Endothelial cell of umbilical vein (primary cell): ENCODE results near the gene SNAPC2.

Source experiments
- CTCF ChIP-seq, 2 donors: IDR thresholded peaks; 1 replicate in 1 of 2; 2 replicates in 1 of 2; pipeline ENCODE4 v1.5.1; 2011; ENCODE audit warnings: low read length in 2 of 2, mild to moderate bottlenecking in 2 of 2, moderate library complexity in 2 of 2, control low read depth in 1 of 2, inconsistent platforms in 1 of 2, low read depth in 1 of 2; ENCODE audit not compliant: insufficient read depth in 1 of 2; ENCODE audit errors: extremely low read depth in 1 of 2
- EZH2 ChIP-seq: IDR thresholded peaks from 2 replicates; pipeline ENCODE4 v1.6.1; 2012; ENCODE audit warnings: borderline replicate concordance, low read depth, mild to moderate bottlenecking, moderate library complexity, low read length, inconsistent platforms; ENCODE audit not compliant: severe bottlenecking
- FOS ChIP-seq: IDR thresholded peaks from 2 replicates; pipeline ENCODE4 v1.6.1; 2011; ENCODE audit warnings: mild to moderate bottlenecking, low read length, moderate library complexity, borderline replicate concordance; ENCODE audit not compliant: insufficient read depth
- JUN ChIP-seq: IDR thresholded peaks from 2 replicates; pipeline ENCODE4 v1.6.1; 2011; ENCODE audit warnings: borderline replicate concordance, low read depth; ENCODE audit not compliant: insufficient read length, insufficient read depth
- MYC ChIP-seq: IDR thresholded peaks from one replicate; pipeline ENCODE4 v1.6.1; 2011; ENCODE audit warnings: mild to moderate bottlenecking, low read depth, low read length
- POLR2A ChIP-seq: IDR thresholded peaks from 2 replicates; pipeline ENCODE4 v1.6.1; 2012; ENCODE audit warnings: low read depth, mild to moderate bottlenecking, control low read depth, low read length
- POLR2AphosphoS5 ChIP-seq: IDR thresholded peaks from 2 replicates; pipeline ENCODE4 v1.6.1; 2012; ENCODE audit warnings: low read depth, mild to moderate bottlenecking, control low read depth, low read length, moderate library complexity; ENCODE audit not compliant: insufficient read depth
- TF ChIP-seq, protein P1 (sequence below): IDR thresholded peaks from 2 replicates; pipeline ENCODE4 v1.6.1; 2011; ENCODE audit not compliant: insufficient read depth, insufficient read length

DNA sequence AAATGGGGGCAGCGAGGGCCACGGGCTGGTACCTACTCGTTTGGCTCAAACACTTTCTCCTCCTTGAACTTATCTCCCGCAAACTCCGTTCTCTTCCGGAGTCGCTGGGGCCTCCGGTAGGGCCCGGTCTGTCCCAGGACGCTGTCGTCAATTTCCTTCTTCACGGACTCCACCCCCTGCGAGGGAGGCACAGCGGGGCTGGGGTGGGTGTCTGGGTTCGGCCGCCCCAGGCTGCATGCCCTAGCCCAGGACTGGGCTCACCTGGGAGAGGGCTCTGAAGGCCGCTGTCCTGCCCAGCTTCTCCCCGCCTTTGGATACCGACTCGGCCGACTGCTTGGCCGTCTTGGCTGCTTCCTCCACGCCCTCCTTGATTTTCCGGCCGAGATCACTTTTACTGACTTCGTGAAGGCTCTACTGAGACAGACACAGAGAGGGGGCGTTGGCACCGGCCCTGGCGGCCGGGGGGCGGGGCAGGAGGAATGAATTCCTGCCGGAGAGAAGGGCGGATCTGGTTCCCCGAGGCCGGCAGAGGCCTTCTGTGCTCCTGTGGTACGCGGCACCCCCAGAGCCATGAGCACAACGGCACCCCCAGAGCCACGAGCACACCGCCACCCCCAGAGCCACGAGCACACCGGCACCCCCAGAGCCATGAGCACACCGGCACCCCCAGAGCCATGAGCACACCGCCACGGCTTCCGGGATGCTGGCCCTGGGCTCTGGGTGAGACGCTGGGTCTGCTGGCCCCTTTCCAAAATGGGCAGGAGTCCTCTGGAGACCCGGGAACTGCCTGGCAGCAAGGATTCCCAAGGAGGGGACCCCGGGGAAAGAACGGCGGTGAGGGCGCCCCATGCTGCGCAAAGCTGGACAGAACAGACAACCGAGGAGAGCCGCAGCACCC lies 13.9 kb downstream of the SNAPC2 start:
- TF ChIP-seq CTCF (IDR thresholded peaks at IDR 0.05; ENCODE audit: extremely low read depth in 1 of 2, insufficient read depth in 1 of 2, low read depth in 1 of 2, low read length in 2 of 2) (no peak), POLR2A (no peak), POLR2AphosphoS5 (no peak), EZH2 (no peak), MYC (no peak), FOS (no peak), JUN (no peak)
- TF ChIP-seq, protein P1, sequence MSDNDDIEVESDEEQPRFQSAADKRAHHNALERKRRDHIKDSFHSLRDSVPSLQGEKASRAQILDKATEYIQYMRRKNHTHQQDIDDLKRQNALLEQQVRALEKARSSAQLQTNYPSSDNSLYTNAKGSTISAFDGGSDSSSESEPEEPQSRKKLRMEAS, result no peak
